Parathyroid adenoma (tissue), 2 donors: ENCODE measurements around the gene ALG12.

Experiments used
- H2AFZ ChIP-seq: fragments of 300-600 bp; sonication (generic); one replicate; pipeline ENCODE4 v1.7.0; 2017; ENCODE audit warnings: antibody characterized with exemption, mild to moderate bottlenecking
- H3K27ac ChIP-seq: fragments of 300-600 bp; sonication (generic); one replicate; pipeline ENCODE4 v1.7.0; 2017
- H3K27me3 ChIP-seq: fragments of 300-600 bp; sonication (generic); one replicate; pipeline ENCODE4 v1.7.0; 2017; ENCODE audit warnings: low read length; ENCODE audit not compliant: control insufficient read depth, insufficient read depth
- H3K36me3 ChIP-seq: fragments of 300-600 bp; sonication (generic); one replicate; pipeline ENCODE4 v1.7.0; 2017; ENCODE audit warnings: low read length; ENCODE audit not compliant: control insufficient read depth, insufficient read depth
- H3K4me1 ChIP-seq: fragments of 300-600 bp; sonication (generic); one replicate; pipeline ENCODE4 v1.7.0; 2017; ENCODE audit warnings: control low read depth
- H3K4me2 ChIP-seq: fragments of 300-600 bp; sonication (generic); one replicate; pipeline ENCODE4 v1.7.0; 2017; ENCODE audit warnings: low read length
- H3K4me3 ChIP-seq: fragments of 300-600 bp; sonication (generic); one replicate; pipeline ENCODE4 v1.7.0; 2017; ENCODE audit warnings: low read depth, low read length
- H3K79me2 ChIP-seq: fragments of 300-600 bp; sonication (generic); one replicate; pipeline ENCODE4 v1.7.0; 2017; ENCODE audit warnings: control low read depth
- H3K9ac ChIP-seq: fragments of 300-600 bp; sonication (generic); one replicate; pipeline ENCODE4 v1.7.0; 2017; ENCODE audit warnings: mild to moderate bottlenecking
- H3K9me3 ChIP-seq: fragments of 300-600 bp; sonication (generic); one replicate; pipeline ENCODE4 v1.7.0; 2017; ENCODE audit warnings: low read length; ENCODE audit not compliant: control insufficient read depth
- TF ChIP-seq, protein P1 (sequence below): fragments of 300-600 bp; sonication (generic); IDR thresholded peaks from one replicate; pipeline ENCODE4 v1.7.0; 2017; ENCODE audit warnings: antibody characterized with exemption, mild to moderate bottlenecking
- donor health status: primary hyperparathyroidism.

The ALG12 gene

DNA sequence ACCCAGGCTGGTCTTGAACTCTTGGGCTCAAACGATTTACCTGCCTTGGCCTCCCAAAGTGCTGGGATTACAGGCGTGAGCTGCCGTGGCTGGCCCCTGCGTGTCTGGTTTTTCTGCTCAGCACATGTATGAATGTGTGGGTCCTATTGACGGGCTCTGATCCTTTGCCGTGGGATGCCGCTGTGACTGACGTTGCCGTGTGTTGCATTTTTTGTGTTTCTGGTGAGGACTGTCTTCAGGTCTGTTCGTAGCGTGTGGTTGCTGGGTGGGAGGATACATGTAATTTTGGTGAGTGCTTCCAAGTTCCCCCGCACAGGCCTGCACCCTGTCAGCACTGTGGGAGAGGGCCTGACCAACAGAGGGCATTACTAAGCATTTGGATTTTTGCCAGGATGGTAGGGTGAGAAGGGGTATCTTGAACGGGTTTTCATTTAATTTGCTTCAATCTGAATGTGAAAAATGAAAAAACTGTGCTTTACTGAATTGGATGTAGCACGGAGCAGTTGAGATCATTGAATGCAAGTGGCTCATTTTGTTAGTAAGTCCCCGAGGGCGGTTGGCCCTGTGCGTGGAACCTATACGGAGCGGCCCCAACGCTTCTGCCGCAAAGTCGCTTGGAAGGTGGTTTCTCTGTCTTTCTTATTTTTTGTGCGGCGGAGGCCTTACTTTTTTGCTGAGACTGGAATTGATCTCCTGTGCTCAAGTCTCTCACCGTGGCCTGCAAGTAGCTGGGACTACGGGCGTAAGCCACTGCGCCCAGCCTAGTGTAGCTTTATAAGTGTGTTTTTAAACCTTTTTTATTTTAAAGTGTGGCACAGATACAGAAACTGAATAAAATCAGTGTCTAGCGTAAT lies 56.4 kb downstream of the ALG12 start:
- H3K36me3 ChIP-seq, result no peaks in the 10 kb centered on the region
- TF ChIP-seq, protein P1, sequence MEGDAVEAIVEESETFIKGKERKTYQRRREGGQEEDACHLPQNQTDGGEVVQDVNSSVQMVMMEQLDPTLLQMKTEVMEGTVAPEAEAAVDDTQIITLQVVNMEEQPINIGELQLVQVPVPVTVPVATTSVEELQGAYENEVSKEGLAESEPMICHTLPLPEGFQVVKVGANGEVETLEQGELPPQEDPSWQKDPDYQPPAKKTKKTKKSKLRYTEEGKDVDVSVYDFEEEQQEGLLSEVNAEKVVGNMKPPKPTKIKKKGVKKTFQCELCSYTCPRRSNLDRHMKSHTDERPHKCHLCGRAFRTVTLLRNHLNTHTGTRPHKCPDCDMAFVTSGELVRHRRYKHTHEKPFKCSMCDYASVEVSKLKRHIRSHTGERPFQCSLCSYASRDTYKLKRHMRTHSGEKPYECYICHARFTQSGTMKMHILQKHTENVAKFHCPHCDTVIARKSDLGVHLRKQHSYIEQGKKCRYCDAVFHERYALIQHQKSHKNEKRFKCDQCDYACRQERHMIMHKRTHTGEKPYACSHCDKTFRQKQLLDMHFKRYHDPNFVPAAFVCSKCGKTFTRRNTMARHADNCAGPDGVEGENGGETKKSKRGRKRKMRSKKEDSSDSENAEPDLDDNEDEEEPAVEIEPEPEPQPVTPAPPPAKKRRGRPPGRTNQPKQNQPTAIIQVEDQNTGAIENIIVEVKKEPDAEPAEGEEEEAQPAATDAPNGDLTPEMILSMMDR, result no peak
- no peak overlapping the region for H3K4me2 ChIP-seq
- H3K9ac ChIP-seq, result no peak overlapping the region
- no peak overlapping the region for H3K27ac ChIP-seq
- H3K9me3 ChIP-seq, result no peaks in the 10 kb centered on the region
- no peaks in the 10 kb centered on the region for H3K4me1 ChIP-seq
- H3K27me3 ChIP-seq, result no peaks in the 10 kb centered on the region
- H3K4me3 ChIP-seq, result no peak overlapping the region
- H2AFZ ChIP-seq, result no peak overlapping the region
- H3K79me2 ChIP-seq, result peaks cover 6% of the 10 kb centered on the region

DNA sequence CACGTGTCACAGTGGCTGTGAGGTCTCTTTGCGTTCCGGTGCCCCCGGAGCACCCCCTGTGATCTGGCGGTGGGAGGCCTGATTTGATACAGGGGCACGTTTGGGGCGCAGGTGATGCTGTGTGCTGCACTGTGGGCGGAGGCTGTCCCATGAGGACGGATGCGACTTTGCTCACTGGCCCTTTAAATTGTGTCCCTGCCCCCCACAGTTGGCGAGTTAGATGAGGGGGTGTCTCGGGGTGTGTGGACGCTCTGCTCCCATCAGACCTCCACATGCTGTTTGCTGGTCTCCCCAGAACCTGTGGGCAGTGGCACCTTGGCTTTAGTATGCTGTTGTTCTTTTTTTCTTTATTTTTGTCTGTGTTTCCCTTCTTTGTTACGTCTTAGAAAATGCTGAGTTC lies 59.4 kb downstream of the ALG12 start:
- no peak overlapping the region for H3K9ac ChIP-seq
- H2AFZ ChIP-seq, result no peak overlapping the region
- TF ChIP-seq, protein P1, result no peak
- no peaks in the 10 kb centered on the region for H3K27me3 ChIP-seq
- H3K4me1 ChIP-seq, result peaks cover 4% of the 10 kb centered on the region
- H3K27ac ChIP-seq, result no peak overlapping the region
- H3K36me3 ChIP-seq, result no peaks in the 10 kb centered on the region
- no peaks in the 10 kb centered on the region for H3K9me3 ChIP-seq
- H3K4me2 ChIP-seq, result no peak overlapping the region
- H3K4me3 ChIP-seq, result no peak overlapping the region
- H3K79me2 ChIP-seq, result peaks cover 7% of the 10 kb centered on the region

DNA sequence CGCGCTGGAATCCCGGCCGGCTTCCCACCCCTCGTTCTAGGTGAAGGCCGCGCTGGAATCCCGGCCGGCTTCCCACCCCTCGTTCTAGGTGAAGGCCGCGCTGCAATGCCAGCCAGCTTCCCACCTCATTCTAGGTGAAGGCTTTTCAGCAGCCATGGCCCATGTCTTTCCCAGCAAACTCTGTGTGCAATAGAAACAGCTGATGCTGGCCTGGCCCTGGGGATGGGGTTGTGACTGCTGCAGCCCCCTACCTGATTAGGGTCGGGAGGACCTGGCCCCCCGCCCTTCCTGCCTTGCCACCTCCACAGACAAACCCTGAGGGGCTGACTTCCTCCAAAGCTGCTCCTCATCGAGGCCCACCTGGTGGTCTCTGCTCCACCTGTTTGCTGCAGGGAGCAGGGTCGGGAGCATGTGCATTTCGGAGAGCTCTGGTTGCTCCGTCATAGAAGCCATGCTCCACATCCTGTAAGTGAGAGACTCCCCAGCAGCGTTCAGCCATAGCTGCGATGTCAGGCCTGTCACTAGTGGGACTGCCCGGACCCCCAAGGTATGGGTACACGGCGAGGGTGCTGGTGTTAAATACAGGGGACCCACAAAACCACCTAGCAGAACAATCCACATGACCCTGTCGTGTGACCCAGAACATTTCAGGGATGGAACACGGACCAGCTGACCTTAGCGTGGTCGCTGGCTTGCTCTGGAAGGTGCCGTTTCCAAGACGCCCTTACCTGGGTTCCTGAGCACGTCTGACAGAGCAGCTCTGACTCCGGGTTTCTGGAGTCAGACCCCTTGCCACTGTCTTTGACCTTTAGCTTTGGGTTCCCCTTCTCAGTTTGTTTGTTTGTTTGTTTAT lies 61.2 kb downstream of the ALG12 start:
- H3K27me3 ChIP-seq, result no peaks in the 10 kb centered on the region
- no peaks in the 10 kb centered on the region for H3K36me3 ChIP-seq
- H3K9ac ChIP-seq, result no peak overlapping the region
- H3K4me2 ChIP-seq, result no peak overlapping the region
- no peaks in the 10 kb centered on the region for H3K9me3 ChIP-seq
- no peak overlapping the region for H2AFZ ChIP-seq
- peaks cover 7% of the 10 kb centered on the region for H3K79me2 ChIP-seq
- H3K4me1 ChIP-seq, result peaks cover 4% of the 10 kb centered on the region
- no peak overlapping the region for H3K27ac ChIP-seq
- H3K4me3 ChIP-seq, result no peak overlapping the region
- TF ChIP-seq, protein P1, result no peak

DNA sequence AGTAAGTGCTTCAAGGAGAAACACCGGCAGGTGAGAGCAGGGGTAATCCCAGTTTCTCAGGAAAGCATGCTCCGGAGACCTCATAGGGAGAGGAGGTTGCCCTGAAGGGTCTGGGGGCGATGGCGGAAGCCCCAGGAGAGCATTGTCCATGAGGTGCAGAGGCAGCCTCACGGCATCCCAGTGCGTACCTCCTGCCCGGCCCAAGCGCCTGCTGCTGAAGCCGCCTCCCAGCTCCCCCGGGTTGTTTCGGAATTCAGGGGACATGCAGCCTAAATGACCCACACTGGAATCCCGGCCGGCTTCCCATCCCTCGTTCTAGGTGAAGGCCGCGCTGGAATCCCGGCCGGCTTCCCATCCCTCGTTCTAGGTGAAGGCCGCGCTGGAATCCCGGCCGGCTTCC lies 61.9 kb downstream of the ALG12 start:
- no peaks in the 10 kb centered on the region for H3K9me3 ChIP-seq
- peaks cover 4% of the 10 kb centered on the region for H3K4me1 ChIP-seq
- H3K27ac ChIP-seq, result no peak overlapping the region
- H3K4me3 ChIP-seq, result no peak overlapping the region
- TF ChIP-seq, protein P1, result no peak
- H3K9ac ChIP-seq, result no peak overlapping the region
- no peaks in the 10 kb centered on the region for H3K36me3 ChIP-seq
- H2AFZ ChIP-seq, result no peak overlapping the region
- no peak overlapping the region for H3K4me2 ChIP-seq
- no peaks in the 10 kb centered on the region for H3K27me3 ChIP-seq
- peaks cover 3% of the 10 kb centered on the region for H3K79me2 ChIP-seq
